NOMO-1 treated with dmso at 0.1 percent for 144 hours (cell line): ENCODE data around the gene COL18A1.
"Not testable (repeated sequence)": the region's sequence is repeated elsewhere in the genome, so short reads cannot be mapped to it uniquely, and the experiment has no call there.

Source experiments
- DNase-seq: peaks from one replicate; lab custom pipeline; 2025; ENCODE audit not compliant: unreplicated experiment; lab: John Stamatoyannopoulos, UW

COL18A1 gene

GRCh38 chr21:45552696-45553391, 147.9 kb downstream of the COL18A1 start:
- DNase-seq = no peak

- peak; percentile 30 for DNase-seq
These were observed 149.7 kb downstream of the COL18A1 start for GRCh38 chr21:45554477-45555175.

GRCh38 chr21:45555251-45555556, 150.2 kb downstream of the COL18A1 start:
- DNase-seq = peak; percentile 20

GRCh38 chr21:45555557-45556301, 150.8 kb downstream of the COL18A1 start:
- peak; percentile 49 for DNase-seq

GRCh38 chr21:45556302-45556644, 151.3 kb downstream of the COL18A1 start:
- DNase-seq = no peak

- no peak for DNase-seq
These were observed 152.0 kb downstream of the COL18A1 start for GRCh38 chr21:45556645-45557615.

GRCh38 chr21:45557616-45558043, 152.7 kb downstream of the COL18A1 start:
- DNase-seq = no peak

GRCh38 chr21:45558044-45558721, 153.2 kb downstream of the COL18A1 start:
- DNase-seq = no peak

GRCh38 chr21:45559216-45560105, 154.5 kb downstream of the COL18A1 start:
- DNase-seq = no peak

- no peak for DNase-seq
These were observed 155.4 kb downstream of the COL18A1 start for GRCh38 chr21:45560106-45561021.

- DNase-seq = not testable (repeated sequence)
These were observed 156.3 kb downstream of the COL18A1 start for GRCh38 chr21:45561241-45561640.

- DNase-seq = no peak
These were observed 157.4 kb downstream of the COL18A1 start for GRCh38 chr21:45562402-45562801.

GRCh38 chr21:45562965-45563364, 158.0 kb downstream of the COL18A1 start:
- DNase-seq = no peak
